T-helper 22 cell (primary cell): ENCODE data around the gene LRPPRC.
"Not testable (repeated sequence)": the region's sequence is repeated elsewhere in the genome, so short reads cannot be mapped to it uniquely, and the experiment has no call there.

Experiments
- DNase-seq: peaks from one replicate; pipeline ENCODE4 v3.0.0-alpha.2; 2020; ENCODE audit warnings: low read depth

LRPPRC gene

GRCh38 chr2:43977677-43978375, 18.0 kb downstream of the LRPPRC start:
- no peak for DNase-seq

- no peak for DNase-seq
Observed at GRCh38 chr2:43960921-43961320, 34.9 kb downstream of the LRPPRC start.

GRCh38 chr2:43958397-43959275, 37.2 kb downstream of the LRPPRC start:
- no peak for DNase-seq

- DNase-seq = no peak
Observed at GRCh38 chr2:43950383-43951008, 45.3 kb downstream of the LRPPRC start.

- DNase-seq = no peak
Observed at GRCh38 chr2:43948370-43948769, 47.4 kb downstream of the LRPPRC start.

GRCh38 chr2:43946685-43947084, 49.1 kb downstream of the LRPPRC start:
- DNase-seq = no peak

- no peak for DNase-seq
Observed at GRCh38 chr2:43945439-43945838, 50.4 kb downstream of the LRPPRC start.

- DNase-seq = no peak
Observed at GRCh38 chr2:43944915-43945314, 50.9 kb downstream of the LRPPRC start.

GRCh38 chr2:43943809-43944452, 51.9 kb downstream of the LRPPRC start:
- DNase-seq = no peak

GRCh38 chr2:43943323-43943722, 52.5 kb downstream of the LRPPRC start:
- DNase-seq = no peak

GRCh38 chr2:43942881-43943280, 52.9 kb downstream of the LRPPRC start:
- DNase-seq = no peak

- no peak for DNase-seq
Observed at GRCh38 chr2:43941966-43942365, 53.8 kb downstream of the LRPPRC start.

GRCh38 chr2:43941359-43941758, 54.4 kb downstream of the LRPPRC start:
- DNase-seq = no peak

GRCh38 chr2:43939695-43940256, 56.0 kb downstream of the LRPPRC start:
- DNase-seq = no peak

- no peak for DNase-seq
Observed at GRCh38 chr2:43937269-43937820, 58.4 kb downstream of the LRPPRC start.

- DNase-seq = no peak
Observed at GRCh38 chr2:43934567-43934966, 61.2 kb downstream of the LRPPRC start.

GRCh38 chr2:43931293-43931692, 64.5 kb downstream of the LRPPRC start:
- no peak for DNase-seq

- no peak for DNase-seq
Observed at GRCh38 chr2:43927442-43927841, 68.3 kb downstream of the LRPPRC start.

GRCh38 chr2:43925431-43925830, 70.4 kb downstream of the LRPPRC start:
- DNase-seq = no peak

GRCh38 chr2:43924463-43924862, 71.3 kb downstream of the LRPPRC start:
- DNase-seq = no peak

GRCh38 chr2:43911136-43911790, 84.5 kb downstream of the LRPPRC start:
- not testable (repeated sequence) for DNase-seq
